HG03460 (cell line): Measurements from ENCODE around the gene IGSF5.
"Not testable (repeated sequence)": the region's sequence is repeated elsewhere in the genome, so short reads cannot be mapped to it uniquely, and the experiment has no call there.

ENCODE experiments used
- ATAC-seq: cut with Tn5 transposase; IDR thresholded peaks from one replicate; pipeline ENCODE4 v1.9.1; 2021; ENCODE audit not compliant: unreplicated experiment

Gene IGSF5

GRCh38 chr21:39744883-39745282 lies at the start of gene IGSF5:
TSS of gene IGSF5 (plus strand) at chr21:39745183. CDS start at chr21:39745510, 327 bp downstream.
- not testable (repeated sequence) for ATAC-seq

- no peak for ATAC-seq
Observed at GRCh38 chr21:39696196-39696595, 48.8 kb upstream of the IGSF5 start.

- no peak for ATAC-seq
Observed at GRCh38 chr21:39696618-39697017, 48.4 kb upstream of the IGSF5 start.

- no peak for ATAC-seq
Observed at GRCh38 chr21:39700318-39700717, 44.7 kb upstream of the IGSF5 start.

GRCh38 chr21:39703578-39703977 lies 41.4 kb upstream of the IGSF5 start:
- ATAC-seq = no peak

GRCh38 chr21:39705849-39706248 lies 39.1 kb upstream of the IGSF5 start:
- ATAC-seq = no peak

GRCh38 chr21:39707316-39707715 lies 37.7 kb upstream of the IGSF5 start:
- ATAC-seq = no peak

- no peak for ATAC-seq
Observed at GRCh38 chr21:39710866-39711265, 34.1 kb upstream of the IGSF5 start.

GRCh38 chr21:39712273-39712672 lies 32.7 kb upstream of the IGSF5 start:
- no peak for ATAC-seq

GRCh38 chr21:39712976-39713375 lies 32.0 kb upstream of the IGSF5 start:
- no peak for ATAC-seq

- no peak for ATAC-seq
Observed at GRCh38 chr21:39713905-39714304, 31.1 kb upstream of the IGSF5 start.

- ATAC-seq = no peak
Observed at GRCh38 chr21:39714331-39714730, 30.7 kb upstream of the IGSF5 start.

GRCh38 chr21:39715804-39716397 lies 29.1 kb upstream of the IGSF5 start:
- no peak for ATAC-seq

- no peak for ATAC-seq
Observed at GRCh38 chr21:39720126-39720778, 24.7 kb upstream of the IGSF5 start.

- ATAC-seq = no peak
Observed at GRCh38 chr21:39721885-39722284, 23.1 kb upstream of the IGSF5 start.

GRCh38 chr21:39724944-39725343 lies 20.0 kb upstream of the IGSF5 start:
- no peak for ATAC-seq

GRCh38 chr21:39726133-39726532 lies 18.9 kb upstream of the IGSF5 start:
- no peak for ATAC-seq

GRCh38 chr21:39727401-39728120 lies 17.4 kb upstream of the IGSF5 start:
- no peak for ATAC-seq

GRCh38 chr21:39728341-39728740 lies 16.6 kb upstream of the IGSF5 start:
- ATAC-seq = no peak

- no peak for ATAC-seq
Observed at GRCh38 chr21:39730418-39731157, 14.4 kb upstream of the IGSF5 start.

- ATAC-seq = no peak
Observed at GRCh38 chr21:39736716-39737115, 8.3 kb upstream of the IGSF5 start.
